NT2/D1 (cell line): Measurements from ENCODE around the gene LEMD1.

ENCODE experiments used
- DNase-seq: peaks from one replicate; pipeline ENCODE4 v3.0.0-alpha.2; 2011; ENCODE audit warnings: low read depth, low spot score
- H3K27me3 ChIP-seq: 2 replicates; pipeline ENCODE4 v1.6.0; 2011; ENCODE audit warnings: mild to moderate bottlenecking; ENCODE audit not compliant: insufficient read length, insufficient read depth
- H3K36me3 ChIP-seq: 2 replicates; pipeline ENCODE4 v1.6.1; 2011; ENCODE audit warnings: mild to moderate bottlenecking, low read length, mixed read lengths; ENCODE audit not compliant: insufficient read depth, insufficient read length
- H3K4me1 ChIP-seq: 2 replicates; pipeline ENCODE4 v1.5.1; 2011; ENCODE audit not compliant: insufficient read depth, insufficient read length
- H3K4me3 ChIP-seq: 2 replicates; pipeline ENCODE4 v1.5.1; 2011; ENCODE audit warnings: low read depth; ENCODE audit not compliant: insufficient read length
- H3K9ac ChIP-seq: 2 replicates; pipeline ENCODE4 v1.6.0; 2011; ENCODE audit warnings: low read depth; ENCODE audit not compliant: insufficient read length
- H3K9me3 ChIP-seq: 2 replicates; pipeline ENCODE4 v1.5.1; 2011; ENCODE audit warnings: mild to moderate bottlenecking, low read length; ENCODE audit not compliant: insufficient read depth
- SUZ12 ChIP-seq: IDR thresholded peaks from 2 replicates; pipeline ENCODE4 v1.6.1; 2011; ENCODE audit not compliant: insufficient read length, insufficient read depth; ENCODE audit errors: extremely low read depth
- YY1 ChIP-seq: IDR thresholded peaks from 2 replicates; pipeline ENCODE4 v1.6.1; 2011; ENCODE audit not compliant: insufficient read length, insufficient read depth
- ZNF274 ChIP-seq: IDR thresholded peaks from 2 replicates; pipeline ENCODE4 v1.6.1; 2011; ENCODE audit warnings: mild to moderate bottlenecking, low read depth, low read length

The LEMD1 gene

DNA sequence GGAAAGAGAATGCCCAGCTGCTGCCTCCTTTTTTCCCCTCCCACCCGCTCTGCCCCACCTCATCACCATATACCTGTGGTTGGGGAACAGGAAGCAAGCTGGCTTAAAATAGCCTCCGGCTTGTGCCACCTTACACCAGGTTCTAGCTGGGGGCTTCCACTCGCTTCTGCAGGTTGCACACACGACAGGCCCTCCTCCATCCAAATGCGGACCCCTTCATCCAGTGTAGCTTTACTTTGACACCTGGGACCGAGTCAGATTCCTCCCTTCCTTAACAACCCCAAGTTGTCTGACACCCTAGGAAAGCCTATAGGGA, 19.4 kb upstream of the LEMD1 start:
- Histone ChIP-seq H3K4me3 (no peak overlapping the region), H3K4me1 (peaks cover 62% of the 10 kb centered on the region), H3K36me3 (peaks cover 16% of the 10 kb centered on the region), H3K27me3 (no peaks in the 10 kb centered on the region), H3K9ac (peak overlapping the region; percentile 27), H3K9me3 (no peaks in the 10 kb centered on the region)
- TF ChIP-seq YY1 = no peak
- no peak for TF ChIP-seq SUZ12
- no peak for TF ChIP-seq ZNF274
- DNase-seq = no peak

DNA sequence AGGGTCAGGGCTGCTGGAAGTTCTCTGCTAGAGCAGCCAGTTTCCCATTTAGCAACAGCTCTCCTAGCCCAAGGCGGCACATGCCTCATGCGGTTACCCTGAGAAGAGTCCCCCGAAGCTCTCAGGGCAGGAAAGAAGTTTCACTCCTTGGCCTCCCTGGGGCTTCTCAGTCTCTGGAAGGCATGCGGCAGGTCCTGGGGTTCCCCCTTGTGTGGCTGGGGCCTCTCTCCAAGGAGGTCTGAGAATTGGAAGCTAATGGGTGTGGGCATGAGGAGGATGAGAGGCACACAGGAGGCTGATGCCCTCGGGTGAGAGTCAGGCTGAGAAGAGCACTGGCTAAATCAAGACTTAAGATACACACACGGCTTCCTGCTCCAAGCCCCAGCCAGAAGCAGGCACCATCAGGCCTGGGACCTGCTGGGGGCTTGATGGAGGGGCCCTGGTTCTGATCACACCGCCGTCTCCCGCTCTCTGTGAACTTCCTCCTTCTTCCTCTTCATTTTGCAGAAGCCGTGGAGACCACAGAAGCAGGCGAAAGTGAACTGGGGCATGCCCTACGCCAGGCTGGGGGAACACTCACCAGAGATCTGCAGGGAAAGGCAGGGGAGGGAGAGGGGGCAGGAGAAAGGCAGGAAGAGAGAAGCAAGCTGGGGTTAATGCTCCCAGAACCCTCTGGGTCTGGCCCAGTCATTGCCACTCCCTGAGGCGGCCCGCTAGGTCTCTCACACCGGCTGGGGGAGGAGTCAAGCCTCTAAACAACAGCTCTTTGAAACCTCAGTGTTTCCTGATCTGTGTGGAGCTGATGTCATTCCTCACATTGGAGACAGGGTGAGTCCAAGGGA, 18.8 kb upstream of the LEMD1 start:
- DNase-seq = no peak
- peaks cover 59% of the 10 kb centered on the region for H3K4me1 ChIP-seq
- TF ChIP-seq SUZ12 (no peak), YY1 (no peak), ZNF274 (no peak)
- no peak overlapping the region for H3K4me3 ChIP-seq
- peak overlapping the region; percentile 66 for H3K9ac ChIP-seq
- peaks cover 11% of the 10 kb centered on the region for H3K36me3 ChIP-seq
- no peaks in the 10 kb centered on the region for H3K27me3 ChIP-seq
- no peaks in the 10 kb centered on the region for H3K9me3 ChIP-seq

DNA sequence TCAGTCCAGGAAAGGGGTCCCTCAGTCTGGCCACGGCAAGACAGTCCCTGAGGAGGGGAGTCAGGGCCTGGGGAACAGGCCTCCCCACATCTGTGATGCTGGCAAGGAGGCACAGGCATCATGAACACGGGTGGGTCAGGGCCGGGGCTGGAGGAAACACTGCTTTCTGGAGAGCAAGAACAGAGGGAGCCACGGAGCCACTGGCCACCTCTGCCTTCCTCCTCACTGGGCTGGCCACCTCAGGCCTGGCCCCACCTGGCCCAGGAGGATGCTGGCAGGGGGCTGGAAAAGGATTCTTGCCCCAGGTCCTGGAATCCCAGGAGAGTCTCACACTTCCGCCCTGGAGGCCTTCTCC, 18.2 kb upstream of the LEMD1 start:
- Histone ChIP-seq H3K27me3 (no peaks in the 10 kb centered on the region), H3K36me3 (peaks cover 10% of the 10 kb centered on the region), H3K4me3 (no peak overlapping the region), H3K4me1 (peaks cover 53% of the 10 kb centered on the region), H3K9ac (peak overlapping the region; percentile 66), H3K9me3 (no peaks in the 10 kb centered on the region)
- no peak for DNase-seq
- no peak for TF ChIP-seq ZNF274
- no peak for TF ChIP-seq YY1
- TF ChIP-seq SUZ12 = no peak

DNA sequence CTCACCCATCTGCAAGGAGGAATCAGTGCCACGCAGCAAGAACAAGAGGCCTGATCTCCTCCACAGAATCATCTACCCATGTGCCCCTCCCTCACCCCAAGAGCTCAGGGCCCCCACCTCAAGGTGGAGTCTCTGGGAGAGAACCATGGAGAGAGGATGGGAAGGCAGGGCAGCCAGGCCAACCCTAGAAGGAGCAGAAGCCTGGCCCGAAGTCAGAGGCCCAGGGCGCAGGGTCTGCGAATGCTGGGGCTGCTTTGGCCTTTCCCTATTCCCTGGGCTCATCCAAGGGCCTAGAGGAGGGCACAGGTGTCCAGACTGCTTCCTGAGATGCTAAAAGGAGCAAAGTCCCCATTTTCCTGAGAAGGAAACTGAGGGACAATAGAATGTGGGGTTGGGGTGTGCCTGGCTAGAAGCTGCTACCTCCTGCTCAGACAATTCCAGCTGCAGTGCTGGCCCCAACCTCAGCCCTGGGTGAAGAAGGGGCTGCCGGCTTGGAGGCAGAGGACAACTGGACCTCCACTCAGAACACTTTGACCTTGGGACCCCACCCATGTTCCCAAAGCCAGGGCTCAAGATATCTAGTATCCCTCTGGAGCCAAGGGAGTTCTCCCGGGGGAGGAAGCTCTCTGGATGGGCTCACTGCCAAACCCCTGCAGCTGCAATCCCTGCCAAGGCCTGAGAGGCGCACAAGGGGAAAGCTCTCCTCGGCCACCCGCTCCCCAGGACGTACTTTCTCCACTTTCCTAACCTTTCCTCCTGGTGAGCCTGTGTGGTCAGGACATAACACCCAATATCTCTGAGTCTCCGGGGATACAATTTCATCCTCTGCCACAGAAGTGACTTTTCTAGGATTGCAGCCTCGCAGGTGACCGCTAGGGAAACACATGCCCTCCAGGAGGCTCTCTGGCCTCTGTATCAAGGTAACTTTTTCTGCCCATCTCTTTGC, 16.6 kb upstream of the LEMD1 start:
- H3K36me3 ChIP-seq = peaks cover 10% of the 10 kb centered on the region
- peak overlapping the region; percentile 21 for H3K9ac ChIP-seq
- no peaks in the 10 kb centered on the region for H3K27me3 ChIP-seq
- DNase-seq = no peak
- TF ChIP-seq YY1 = no peak
- TF ChIP-seq SUZ12 = no peak
- no peak for TF ChIP-seq ZNF274
- H3K4me1 ChIP-seq = peaks cover 43% of the 10 kb centered on the region
- no peaks in the 10 kb centered on the region for H3K9me3 ChIP-seq
- H3K4me3 ChIP-seq = no peak overlapping the region

DNA sequence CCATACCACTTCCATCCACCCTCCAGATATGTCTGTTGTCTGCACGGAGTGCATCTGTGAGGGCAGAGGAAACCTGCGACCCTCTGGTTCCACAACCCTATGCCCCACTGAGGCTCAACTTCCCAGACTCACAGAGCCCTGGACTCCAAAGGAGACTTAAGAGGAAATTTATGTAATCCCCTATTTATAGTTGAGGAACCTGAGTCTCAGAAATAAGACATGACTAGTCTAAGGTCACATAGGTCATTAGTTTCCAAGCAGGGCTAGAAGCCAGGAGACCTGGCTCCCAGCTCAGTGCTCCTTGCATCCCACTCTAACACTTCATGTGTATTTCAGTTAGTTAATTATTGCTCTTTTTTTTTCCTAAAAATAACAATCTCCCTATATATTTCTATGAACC, 15.7 kb upstream of the LEMD1 start:
- no peak for TF ChIP-seq SUZ12
- no peak for TF ChIP-seq YY1
- no peak for TF ChIP-seq ZNF274
- no peaks in the 10 kb centered on the region for H3K27me3 ChIP-seq
- no peak for DNase-seq
- no peak overlapping the region for H3K4me3 ChIP-seq
- no peaks in the 10 kb centered on the region for H3K9me3 ChIP-seq
- no peak overlapping the region for H3K9ac ChIP-seq
- H3K36me3 ChIP-seq = peaks cover 10% of the 10 kb centered on the region
- peaks cover 35% of the 10 kb centered on the region for H3K4me1 ChIP-seq

DNA sequence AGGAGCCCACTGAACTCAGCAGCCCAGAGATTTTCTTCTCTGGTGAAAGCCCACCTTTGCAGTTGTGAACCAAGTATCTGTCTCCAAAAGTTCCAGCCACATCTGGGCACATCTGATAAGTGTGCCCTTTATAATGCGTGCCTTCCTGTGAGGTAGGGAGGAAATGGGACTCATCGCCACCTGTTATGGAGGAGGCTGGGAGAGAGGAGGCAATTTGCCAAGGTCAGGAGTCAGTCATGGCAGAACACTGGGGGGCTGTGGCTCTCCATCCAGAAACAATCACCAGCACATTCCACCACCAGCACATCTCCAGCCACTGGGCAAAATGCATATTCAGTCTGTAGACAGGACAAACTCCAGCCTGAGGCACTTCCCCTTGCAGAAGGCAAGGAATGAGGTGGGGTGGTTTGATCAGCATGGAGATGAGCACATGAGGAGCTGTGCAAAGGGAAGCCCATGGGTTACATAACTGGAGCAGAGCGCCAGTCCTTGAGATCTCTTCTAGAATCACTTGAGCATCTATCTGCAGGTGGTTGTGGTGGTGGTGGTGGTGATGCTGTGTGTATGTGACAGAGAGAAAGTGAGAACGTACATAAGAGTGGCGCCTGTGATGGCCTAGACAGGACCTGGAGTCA, 15.0 kb upstream of the LEMD1 start:
- peaks cover 29% of the 10 kb centered on the region for H3K4me1 ChIP-seq
- H3K4me3 ChIP-seq = no peak overlapping the region
- DNase-seq = no peak
- peaks cover 3% of the 10 kb centered on the region for H3K27me3 ChIP-seq
- H3K9me3 ChIP-seq = no peaks in the 10 kb centered on the region
- TF ChIP-seq SUZ12 (no peak), ZNF274 (no peak), YY1 (no peak)
- H3K9ac ChIP-seq = no peak overlapping the region
- H3K36me3 ChIP-seq = peaks cover 8% of the 10 kb centered on the region
